ENCODE results near the gene CCDC27. TPM values are rescaled to one million over a fixed set of nuclear protein-coding genes. Genes with fewer than 3 reads are reported as not detected.

CCDC27 gene
- total and polyA plus RNA-seq, 7 donors = not detected

DNA sequence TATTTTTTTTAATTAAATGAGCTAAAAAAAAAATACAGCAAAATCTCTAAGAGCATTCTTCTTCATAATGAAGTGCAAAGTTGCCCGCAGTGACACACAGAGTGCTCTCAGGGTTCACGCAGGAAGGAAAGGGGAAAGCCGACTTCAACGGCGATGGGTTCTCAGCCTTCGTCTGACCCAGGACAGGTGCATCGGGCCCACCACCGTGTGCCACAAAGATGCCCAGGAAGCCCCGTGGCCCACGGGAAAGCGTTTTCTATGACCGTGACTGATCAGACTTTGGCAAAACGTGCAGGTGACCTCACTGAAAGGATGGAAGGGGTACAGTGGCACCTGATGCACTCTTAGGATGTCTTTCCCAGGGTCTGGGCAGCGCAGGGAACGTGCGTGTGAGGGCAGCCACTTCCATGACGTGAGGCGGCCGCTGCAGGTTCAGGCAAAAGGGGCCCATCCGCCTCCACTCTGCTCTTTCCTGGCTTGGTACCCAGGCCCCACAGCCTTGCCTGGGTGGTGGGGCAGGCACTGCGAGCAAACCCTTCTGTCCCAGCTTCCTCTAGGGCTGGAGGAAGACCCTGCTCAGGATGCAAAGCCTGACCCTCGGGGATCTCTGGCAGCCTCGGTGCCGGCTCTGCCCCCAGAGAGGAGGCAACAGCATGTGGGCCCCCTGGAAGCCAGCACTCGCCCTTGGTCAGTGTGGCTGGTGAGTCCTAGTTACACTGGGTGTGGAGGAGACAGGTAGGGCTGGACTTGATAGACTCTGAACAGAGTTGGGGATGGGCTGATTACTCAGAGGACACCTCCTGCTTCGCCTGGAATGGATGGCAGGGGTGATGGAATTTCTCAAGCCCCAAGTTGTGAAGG is 35.7 kb downstream of the CCDC27 start:
- Histone ChIP-seq H3K4me3 (no peak overlapping the region), H3K9me3 (no peaks in the 10 kb centered on the region), H3K36me3 (peaks cover 14 to 69% (median 44%) of the 10 kb centered on the region in 4 donors), H3K4me1 (peaks cover 0 to 19% (median 4%) of the 10 kb centered on the region in 4 donors), H3K27me3 (no peaks in the 10 kb centered on the region), H3K27ac (no peak overlapping the region)
- WGBS, 2 donors = 91 to 93% methylated on average over 26 of the region's 26 CpGs
- TF ChIP-seq POLR2A (IDR thresholded peaks at IDR 0.05) = no peak
- TF ChIP-seq EP300 (IDR thresholded peaks at IDR 0.05) = no peak
- no peak for TF ChIP-seq CTCF (IDR thresholded peaks at IDR 0.05)
- no peak for TF ChIP-seq POLR2AphosphoS5 (IDR thresholded peaks at IDR 0.05)
- intact Hi-C loops (cut with DNase I) = no loop called here
- no peak for DNase-seq

- no peak for TF ChIP-seq CTCF (IDR thresholded peaks at IDR 0.05)
- TF ChIP-seq EP300 (IDR thresholded peaks at IDR 0.05) = no peak
- 92 to 93% methylated on average over 16 of the region's 16 CpGs for WGBS, 2 donors
- H3K27ac ChIP-seq = no peak overlapping the region
- peaks cover 12 to 60% (median 38%) of the 10 kb centered on the region in 4 donors for H3K36me3 ChIP-seq
- intact Hi-C loops (cut with DNase I) = no loop called here
- H3K9me3 ChIP-seq = no peaks in the 10 kb centered on the region
- H3K4me1 ChIP-seq = peaks cover 0 to 29% (median 13%) of the 10 kb centered on the region in 4 donors
- no peak for DNase-seq
- H3K4me3 ChIP-seq = no peak overlapping the region
- no peaks in the 10 kb centered on the region for H3K27me3 ChIP-seq
Measured at GRCh38 chr1:3788756-3789420, 36.6 kb downstream of the CCDC27 start.

- Histone ChIP-seq H3K27ac (no peak overlapping the region), H3K36me3 (peaks cover 6 to 52% (median 30%) of the 10 kb centered on the region in 4 donors), H3K27me3 (no peaks in the 10 kb centered on the region), H3K4me3 (no peak overlapping the region), H3K9me3 (no peaks in the 10 kb centered on the region), H3K4me1 (peaks cover 0 to 36% (median 21%) of the 10 kb centered on the region in 4 donors)
- no peak for DNase-seq
- 92 to 93% methylated on average over 34 of the region's 34 CpGs for WGBS, 2 donors
- intact Hi-C loops (cut with DNase I) = no loop called here
- TF ChIP-seq CTCF (IDR thresholded peaks at IDR 0.05) (no peak), POLR2AphosphoS5 (IDR thresholded peaks at IDR 0.05) (no peak), POLR2A (IDR thresholded peaks at IDR 0.05) (no peak), EP300 (IDR thresholded peaks at IDR 0.05) (no peak)
Measured at GRCh38 chr1:3789421-3790300, 37.4 kb downstream of the CCDC27 start.

- Histone ChIP-seq H3K27ac (no peak overlapping the region), H3K27me3 (no peaks in the 10 kb centered on the region), H3K4me3 (no peak overlapping the region), H3K9me3 (no peaks in the 10 kb centered on the region), H3K36me3 (peaks cover 6 to 43% (median 21%) of the 10 kb centered on the region in 4 donors), H3K4me1 (peaks cover 0 to 45% (median 29%) of the 10 kb centered on the region in 4 donors)
- WGBS, 2 donors = 87 to 89% methylated on average over 12 of the region's 12 CpGs
- intact Hi-C loops (cut with DNase I) = no loop called here
- no peak for DNase-seq
- no peak for TF ChIP-seq POLR2AphosphoS5 (IDR thresholded peaks at IDR 0.05)
- no peak for TF ChIP-seq CTCF (IDR thresholded peaks at IDR 0.05)
- TF ChIP-seq POLR2A (IDR thresholded peaks at IDR 0.05) = no peak
Measured at GRCh38 chr1:3790500-3790923, 38.3 kb downstream of the CCDC27 start.

All from sigmoid colon (tissue), 7 donors.